ENCODE data around the gene RGS21. TPM values are rescaled to one million over a fixed set of nuclear protein-coding genes. Genes with fewer than 3 reads are reported as not detected.

RGS21 gene
- total RNA-seq, 2 experiments from 2014 or later, result not detected

GRCh38 chr1:192399161-192399560, 82.4 kb downstream of the RGS21 start:
- no peak overlapping the region for H3K4me2 ChIP-seq (ENCODE audit: low read length)
- ChIA-PET CTCF (ENCODE audit: unreplicated experiment) (no interaction called here), POLR2A (no interaction called here)
- no peaks in the 10 kb centered on the region for H3K4me1 ChIP-seq (ENCODE audit: insufficient read depth, low read length, poor library complexity, severe bottlenecking)
- no peaks in the 10 kb centered on the region for H3K36me3 ChIP-seq (ENCODE audit: insufficient read depth, low read length)
- H4K20me1 ChIP-seq (ENCODE audit: insufficient read depth, low read length), result no peaks in the 10 kb centered on the region
- H3K79me2 ChIP-seq (ENCODE audit: insufficient read depth, low read depth, low read length), result no peaks in the 10 kb centered on the region
- intact Hi-C loops (cut with micrococcal nuclease; ENCODE audit: unreplicated experiment), result no loop called here
- no peak overlapping the region for H2AFZ ChIP-seq (ENCODE audit: low read length)
- TF ChIP-seq CTCF (conservative IDR thresholded peaks at IDR 0.05; ENCODE audit: low read length) (no peak), EZH2phosphoT487 (IDR thresholded peaks at IDR 0.05; ENCODE audit: borderline replicate concordance, low read depth, low read length) (no peak)
- H3K4me3 ChIP-seq (ENCODE audit: low read depth, low read length, poor library complexity, severe bottlenecking), result no peak overlapping the region
- DNase-seq (ENCODE audit: low spot score), result no peak
- H3K9me3 ChIP-seq (ENCODE audit: low read length), result no peaks in the 10 kb centered on the region
- no peak overlapping the region for H3K27ac ChIP-seq (ENCODE audit: low read depth, low read length, poor library complexity, severe bottlenecking)
- H3K9me2 ChIP-seq (ENCODE audit: insufficient read depth, low read length), result no peaks in the 10 kb centered on the region
- no TSS peak for BruUV-seq (replicated peaks)

GRCh38 chr1:192401825-192402224, 85.0 kb downstream of the RGS21 start:
- H3K4me3 ChIP-seq (ENCODE audit: low read depth, low read length, poor library complexity, severe bottlenecking), result no peak overlapping the region
- no peaks in the 10 kb centered on the region for H4K20me1 ChIP-seq (ENCODE audit: insufficient read depth, low read length)
- H3K27ac ChIP-seq (ENCODE audit: low read depth, low read length, poor library complexity, severe bottlenecking), result no peak overlapping the region
- no peak for DNase-seq (ENCODE audit: low spot score)
- intact Hi-C loops (cut with micrococcal nuclease; ENCODE audit: unreplicated experiment), result no loop called here
- BruUV-seq (replicated peaks), result no TSS peak
- no peaks in the 10 kb centered on the region for H3K79me2 ChIP-seq (ENCODE audit: insufficient read depth, low read depth, low read length)
- no peak overlapping the region for H2AFZ ChIP-seq (ENCODE audit: low read length)
- ChIA-PET CTCF (ENCODE audit: unreplicated experiment) (no interaction called here), POLR2A (no interaction called here)
- no peaks in the 10 kb centered on the region for H3K9me3 ChIP-seq (ENCODE audit: low read length)
- H3K9me2 ChIP-seq (ENCODE audit: insufficient read depth, low read length), result no peaks in the 10 kb centered on the region
- H3K4me1 ChIP-seq (ENCODE audit: insufficient read depth, low read length, poor library complexity, severe bottlenecking), result no peaks in the 10 kb centered on the region
- H3K4me2 ChIP-seq (ENCODE audit: low read length), result no peak overlapping the region
- H3K36me3 ChIP-seq (ENCODE audit: insufficient read depth, low read length), result no peaks in the 10 kb centered on the region
- TF ChIP-seq CTCF (conservative IDR thresholded peaks at IDR 0.05; ENCODE audit: low read length) (no peak), EZH2phosphoT487 (IDR thresholded peaks at IDR 0.05; ENCODE audit: borderline replicate concordance, low read depth, low read length) (no peak)

GRCh38 chr1:192402571-192402970, 85.8 kb downstream of the RGS21 start:
- H3K36me3 ChIP-seq (ENCODE audit: insufficient read depth, low read length), result no peaks in the 10 kb centered on the region
- DNase-seq (ENCODE audit: low spot score), result no peak
- TF ChIP-seq EZH2phosphoT487 (IDR thresholded peaks at IDR 0.05; ENCODE audit: borderline replicate concordance, low read depth, low read length), result no peak
- no peak for TF ChIP-seq CTCF (conservative IDR thresholded peaks at IDR 0.05; ENCODE audit: low read length)

More at GRCh38 chr1:192402571-192402970, 85.8 kb downstream of the RGS21 start:
- H3K27ac ChIP-seq (ENCODE audit: low read depth, low read length, poor library complexity, severe bottlenecking), result no peak overlapping the region
- no peak overlapping the region for H3K4me3 ChIP-seq (ENCODE audit: low read depth, low read length, poor library complexity, severe bottlenecking)
- no peaks in the 10 kb centered on the region for H3K9me2 ChIP-seq (ENCODE audit: insufficient read depth, low read length)
- no TSS peak for BruUV-seq (replicated peaks)
- no peak overlapping the region for H3K4me2 ChIP-seq (ENCODE audit: low read length)
- H3K9me3 ChIP-seq (ENCODE audit: low read length), result no peaks in the 10 kb centered on the region
- H3K79me2 ChIP-seq (ENCODE audit: insufficient read depth, low read depth, low read length), result no peaks in the 10 kb centered on the region
- no peak overlapping the region for H2AFZ ChIP-seq (ENCODE audit: low read length)
- CTCF ChIA-PET (ENCODE audit: unreplicated experiment), result no interaction called here
- intact Hi-C loops (cut with micrococcal nuclease; ENCODE audit: unreplicated experiment), result no loop called here
- POLR2A ChIA-PET, result interaction anchor here (0.6 kb wide), 1 partner anchor 694 kb away, joined by 3 read pairs; no protein-coding TSS in a partner anchor
- H4K20me1 ChIP-seq (ENCODE audit: insufficient read depth, low read length), result no peaks in the 10 kb centered on the region
- no peaks in the 10 kb centered on the region for H3K4me1 ChIP-seq (ENCODE audit: insufficient read depth, low read length, poor library complexity, severe bottlenecking)
